NB4 (cell line): ENCODE measurements around the gene MYCBPAP.

Experiments used
- MYC ChIP-seq: IDR thresholded peaks from 2 replicates; pipeline ENCODE4 v1.6.1; 2011; ENCODE audit warnings: low read depth, low read length
- POLR2A ChIP-seq: IDR thresholded peaks from 2 replicates; pipeline ENCODE4 v1.6.1; 2011; ENCODE audit warnings: mild to moderate bottlenecking; ENCODE audit not compliant: insufficient read length; ENCODE audit errors: extremely low read depth
- TF ChIP-seq, protein P1 (sequence below): IDR thresholded peaks from one replicate; pipeline ENCODE4 v1.5.1; 2012; ENCODE audit warnings: low read depth, low read length
- TF ChIP-seq, protein P2 (sequence below): IDR thresholded peaks from 2 replicates; pipeline ENCODE4 v1.6.1; 2011; ENCODE audit warnings: low read depth, low read length

DNA sequence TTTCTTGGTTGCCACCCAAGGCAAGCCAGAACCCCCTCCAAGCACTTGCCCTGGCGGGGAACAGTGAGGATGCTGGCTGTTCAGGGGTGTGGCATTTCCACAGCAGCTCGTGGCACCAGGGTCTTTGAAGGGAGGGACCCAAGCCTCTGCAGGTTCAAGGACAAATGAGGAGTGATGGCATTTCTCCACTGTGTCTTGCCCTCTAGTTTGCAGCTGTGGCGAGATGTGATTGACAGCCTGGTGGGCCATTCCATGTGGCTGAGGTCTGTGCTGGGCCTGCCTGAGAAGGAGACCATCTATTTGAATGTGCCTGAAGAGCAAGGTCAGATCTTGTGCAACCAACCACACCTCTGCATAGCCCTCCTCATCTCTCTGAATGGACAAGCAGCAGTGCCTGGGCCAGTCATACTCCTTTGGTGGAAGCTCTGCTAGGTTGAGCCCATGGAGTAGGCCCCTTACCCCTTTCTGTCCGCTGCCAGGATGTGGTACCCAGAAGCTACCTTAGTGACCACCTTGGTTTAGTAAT, 19.8 kb downstream of the MYCBPAP start:
- TF ChIP-seq, protein P1, sequence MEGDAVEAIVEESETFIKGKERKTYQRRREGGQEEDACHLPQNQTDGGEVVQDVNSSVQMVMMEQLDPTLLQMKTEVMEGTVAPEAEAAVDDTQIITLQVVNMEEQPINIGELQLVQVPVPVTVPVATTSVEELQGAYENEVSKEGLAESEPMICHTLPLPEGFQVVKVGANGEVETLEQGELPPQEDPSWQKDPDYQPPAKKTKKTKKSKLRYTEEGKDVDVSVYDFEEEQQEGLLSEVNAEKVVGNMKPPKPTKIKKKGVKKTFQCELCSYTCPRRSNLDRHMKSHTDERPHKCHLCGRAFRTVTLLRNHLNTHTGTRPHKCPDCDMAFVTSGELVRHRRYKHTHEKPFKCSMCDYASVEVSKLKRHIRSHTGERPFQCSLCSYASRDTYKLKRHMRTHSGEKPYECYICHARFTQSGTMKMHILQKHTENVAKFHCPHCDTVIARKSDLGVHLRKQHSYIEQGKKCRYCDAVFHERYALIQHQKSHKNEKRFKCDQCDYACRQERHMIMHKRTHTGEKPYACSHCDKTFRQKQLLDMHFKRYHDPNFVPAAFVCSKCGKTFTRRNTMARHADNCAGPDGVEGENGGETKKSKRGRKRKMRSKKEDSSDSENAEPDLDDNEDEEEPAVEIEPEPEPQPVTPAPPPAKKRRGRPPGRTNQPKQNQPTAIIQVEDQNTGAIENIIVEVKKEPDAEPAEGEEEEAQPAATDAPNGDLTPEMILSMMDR, result no peak
- TF ChIP-seq POLR2A, result no peak
- TF ChIP-seq, protein P2, sequence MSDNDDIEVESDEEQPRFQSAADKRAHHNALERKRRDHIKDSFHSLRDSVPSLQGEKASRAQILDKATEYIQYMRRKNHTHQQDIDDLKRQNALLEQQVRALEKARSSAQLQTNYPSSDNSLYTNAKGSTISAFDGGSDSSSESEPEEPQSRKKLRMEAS, result no peak
- TF ChIP-seq MYC, result no peak
